GM12865 (cell line): ENCODE results near the gene CEP135.

Experiments used
- DNase-seq: peaks from one replicate; pipeline ENCODE4 v3.0.0; 2010; ENCODE audit warnings: low read depth
- H3K4me3 ChIP-seq: 2 replicates; pipeline ENCODE4 v1.5.1; 2011; ENCODE audit warnings: mild to moderate bottlenecking, low read depth, low read length, control low read depth
- TF ChIP-seq, protein P1 (sequence below): IDR thresholded peaks from 2 replicates; pipeline ENCODE4 v1.5.1; 2011; ENCODE audit warnings: low read length, control low read depth, low read depth, inconsistent platforms; ENCODE audit not compliant: insufficient read depth; ENCODE audit errors: missing control alignments

CEP135 gene

DNA sequence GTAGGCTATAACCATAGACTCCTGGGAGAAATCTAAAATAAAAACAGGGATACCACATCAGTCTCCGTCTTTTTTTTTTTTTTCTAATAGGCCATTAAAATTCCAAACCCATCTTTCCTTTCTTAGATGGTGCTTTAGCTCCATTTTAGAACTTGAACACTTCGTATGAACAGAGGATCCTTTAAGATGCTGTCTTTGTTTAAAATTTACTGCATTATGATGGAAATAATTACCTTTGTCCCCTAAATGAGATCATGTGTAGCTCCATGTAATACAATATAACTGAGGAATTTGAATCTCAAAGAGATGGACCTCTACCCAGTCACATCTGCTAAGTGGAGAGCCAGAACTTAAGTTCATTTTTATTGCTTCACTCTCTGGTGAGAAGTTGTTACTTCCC is 47.9 kb downstream of the CEP135 start:
- no peak overlapping the region for H3K4me3 ChIP-seq
- TF ChIP-seq, protein P1, sequence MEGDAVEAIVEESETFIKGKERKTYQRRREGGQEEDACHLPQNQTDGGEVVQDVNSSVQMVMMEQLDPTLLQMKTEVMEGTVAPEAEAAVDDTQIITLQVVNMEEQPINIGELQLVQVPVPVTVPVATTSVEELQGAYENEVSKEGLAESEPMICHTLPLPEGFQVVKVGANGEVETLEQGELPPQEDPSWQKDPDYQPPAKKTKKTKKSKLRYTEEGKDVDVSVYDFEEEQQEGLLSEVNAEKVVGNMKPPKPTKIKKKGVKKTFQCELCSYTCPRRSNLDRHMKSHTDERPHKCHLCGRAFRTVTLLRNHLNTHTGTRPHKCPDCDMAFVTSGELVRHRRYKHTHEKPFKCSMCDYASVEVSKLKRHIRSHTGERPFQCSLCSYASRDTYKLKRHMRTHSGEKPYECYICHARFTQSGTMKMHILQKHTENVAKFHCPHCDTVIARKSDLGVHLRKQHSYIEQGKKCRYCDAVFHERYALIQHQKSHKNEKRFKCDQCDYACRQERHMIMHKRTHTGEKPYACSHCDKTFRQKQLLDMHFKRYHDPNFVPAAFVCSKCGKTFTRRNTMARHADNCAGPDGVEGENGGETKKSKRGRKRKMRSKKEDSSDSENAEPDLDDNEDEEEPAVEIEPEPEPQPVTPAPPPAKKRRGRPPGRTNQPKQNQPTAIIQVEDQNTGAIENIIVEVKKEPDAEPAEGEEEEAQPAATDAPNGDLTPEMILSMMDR = no peak
- DNase-seq = no peak

DNA sequence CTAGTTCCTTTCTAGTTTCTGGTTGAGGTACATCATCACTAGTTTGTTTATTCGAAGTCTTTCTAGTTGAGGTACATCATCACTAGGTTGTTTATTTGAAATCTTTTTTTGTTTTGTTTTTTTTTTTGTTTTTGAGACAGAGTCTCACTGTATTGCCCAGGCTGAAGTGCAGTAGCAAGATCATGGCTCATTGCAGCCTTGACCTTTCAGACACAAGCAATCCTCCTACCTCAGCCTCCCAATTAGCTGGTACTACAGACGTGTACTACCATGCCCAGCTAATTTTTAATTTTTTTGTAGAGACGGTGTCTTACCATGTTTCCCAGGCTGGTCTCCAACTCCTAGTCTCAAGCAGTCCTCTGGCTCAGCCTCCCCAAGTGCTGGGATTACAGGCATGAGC is 54.9 kb downstream of the CEP135 start:
- no peak overlapping the region for H3K4me3 ChIP-seq
- TF ChIP-seq, protein P1 = no peak
- no peak for DNase-seq

DNA sequence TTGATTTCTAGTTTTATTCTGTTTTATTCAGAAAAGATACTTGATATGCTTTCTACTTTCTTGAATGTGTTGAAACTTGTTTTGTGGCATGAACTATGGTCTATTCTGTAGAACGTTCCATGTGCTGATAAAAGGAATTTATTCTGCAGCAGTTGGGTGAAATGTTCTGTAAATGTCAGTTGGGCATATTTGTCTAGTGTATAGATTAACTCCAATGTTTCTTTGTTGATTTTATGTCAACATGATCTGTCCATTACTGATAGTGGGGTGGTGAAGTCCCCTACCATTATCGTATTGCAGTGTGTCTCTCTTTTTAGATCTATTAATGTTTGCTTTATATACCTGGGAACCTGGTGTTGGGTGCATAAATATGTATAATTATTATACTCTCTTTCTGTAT is 55.5 kb downstream of the CEP135 start:
- DNase-seq = no peak
- H3K4me3 ChIP-seq = no peak overlapping the region
- TF ChIP-seq, protein P1 = no peak

DNA sequence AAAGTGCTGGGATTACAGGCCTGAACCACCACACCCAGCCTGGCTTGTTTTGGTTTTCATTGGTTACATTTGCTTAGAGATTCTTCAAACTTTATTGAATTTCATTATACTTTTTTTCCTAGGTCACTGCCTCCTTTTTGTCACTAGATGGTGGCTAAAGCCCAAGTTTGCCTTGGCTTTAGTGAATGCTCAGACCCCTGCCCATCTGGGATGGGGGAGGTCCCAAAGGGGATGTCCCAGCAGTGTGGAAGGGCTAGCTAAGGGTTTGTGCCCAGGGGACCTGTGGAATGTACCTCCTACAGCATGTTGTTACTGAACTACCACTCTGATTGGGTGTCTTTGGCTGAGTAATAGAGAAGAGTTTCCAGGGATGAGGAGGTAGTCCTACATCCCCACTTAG is 58.4 kb downstream of the CEP135 start:
- no peak for DNase-seq
- H3K4me3 ChIP-seq = no peak overlapping the region
- TF ChIP-seq, protein P1 = no peak

DNA sequence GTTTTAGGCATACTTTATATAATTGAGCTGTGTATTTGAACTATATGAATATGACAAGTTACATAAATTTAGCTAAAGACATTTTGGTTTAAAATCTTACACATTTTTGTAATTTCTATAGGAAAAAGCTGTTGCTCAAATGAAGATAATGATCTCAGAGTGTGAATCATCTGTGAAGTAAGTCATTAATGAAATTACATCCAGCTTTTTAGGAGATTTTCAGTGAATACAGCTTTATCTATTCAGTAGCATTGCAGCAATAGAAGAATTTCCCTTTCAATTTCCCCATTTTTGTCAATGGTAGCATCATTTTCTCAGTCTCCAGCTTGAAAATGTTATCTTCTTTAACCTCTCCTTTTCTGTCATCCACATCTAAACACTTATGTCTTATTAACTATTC is 59.5 kb downstream of the CEP135 start:
- no peak for DNase-seq
- TF ChIP-seq, protein P1 = no peak
- no peak overlapping the region for H3K4me3 ChIP-seq

DNA sequence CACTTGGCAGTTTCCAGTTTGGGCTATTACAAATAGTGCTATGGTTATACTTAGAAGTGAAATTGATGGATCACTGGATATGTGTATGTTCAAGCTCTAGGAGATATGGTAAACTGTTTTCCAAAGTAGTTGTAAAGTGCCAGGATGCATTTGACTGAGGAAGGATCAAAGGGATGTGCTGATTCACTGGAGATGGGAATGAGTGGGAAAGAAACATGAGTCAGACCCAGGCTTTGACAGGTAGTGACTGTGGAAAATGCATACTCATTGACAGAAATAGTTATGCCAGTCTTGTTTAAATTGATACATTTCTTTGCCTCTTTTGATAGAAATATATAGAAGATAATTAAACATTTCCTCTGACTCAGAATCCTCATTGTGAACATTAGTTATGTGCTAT is 77.9 kb downstream of the CEP135 start:
- TF ChIP-seq, protein P1 = no peak
- no peak overlapping the region for H3K4me3 ChIP-seq
- no peak for DNase-seq

DNA sequence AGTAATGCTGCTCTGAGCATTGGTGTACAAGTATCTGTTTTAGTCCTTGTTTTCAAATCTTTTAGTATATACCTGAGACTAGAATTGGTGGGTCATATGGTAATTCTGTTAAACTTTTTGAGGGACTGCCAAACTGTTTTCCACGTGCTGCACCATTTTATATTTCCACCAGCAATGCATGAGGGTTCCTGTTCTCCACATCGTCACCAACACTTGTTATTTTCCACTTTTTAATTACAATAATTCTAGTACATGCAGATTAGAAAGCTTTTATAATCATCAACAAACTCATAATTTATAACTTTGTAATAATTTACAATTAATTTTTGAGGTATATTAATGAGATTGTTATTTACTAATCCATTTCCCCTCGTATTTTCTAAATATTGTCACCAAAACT is 79.4 kb downstream of the CEP135 start:
- DNase-seq = no peak
- no peak overlapping the region for H3K4me3 ChIP-seq
- TF ChIP-seq, protein P1 = no peak
